Endothelial cell of umbilical vein (primary cell): ENCODE results near the gene MMRN2.

ENCODE experiments used
- EZH2 ChIP-seq: IDR thresholded peaks from 2 replicates; pipeline ENCODE4 v1.6.1; 2012; ENCODE audit warnings: borderline replicate concordance, low read depth, mild to moderate bottlenecking, moderate library complexity, low read length, inconsistent platforms; ENCODE audit not compliant: severe bottlenecking
- GATA2 ChIP-seq: IDR thresholded peaks from 2 replicates; pipeline ENCODE4 v1.7.0; 2011; ENCODE audit warnings: low read depth, mild to moderate bottlenecking, moderate library complexity, mixed read lengths, low read length; ENCODE audit not compliant: insufficient read length, insufficient read depth
- TF ChIP-seq, protein P1 (sequence below), 2 donors: IDR thresholded peaks; 1 replicate in 1 of 2; 2 replicates in 1 of 2; pipeline ENCODE4 v1.5.1; 2011; ENCODE audit warnings: low read length in 2 of 2, mild to moderate bottlenecking in 2 of 2, moderate library complexity in 2 of 2, control low read depth in 1 of 2, inconsistent platforms in 1 of 2, low read depth in 1 of 2; ENCODE audit not compliant: insufficient read depth in 1 of 2; ENCODE audit errors: extremely low read depth in 1 of 2

DNA sequence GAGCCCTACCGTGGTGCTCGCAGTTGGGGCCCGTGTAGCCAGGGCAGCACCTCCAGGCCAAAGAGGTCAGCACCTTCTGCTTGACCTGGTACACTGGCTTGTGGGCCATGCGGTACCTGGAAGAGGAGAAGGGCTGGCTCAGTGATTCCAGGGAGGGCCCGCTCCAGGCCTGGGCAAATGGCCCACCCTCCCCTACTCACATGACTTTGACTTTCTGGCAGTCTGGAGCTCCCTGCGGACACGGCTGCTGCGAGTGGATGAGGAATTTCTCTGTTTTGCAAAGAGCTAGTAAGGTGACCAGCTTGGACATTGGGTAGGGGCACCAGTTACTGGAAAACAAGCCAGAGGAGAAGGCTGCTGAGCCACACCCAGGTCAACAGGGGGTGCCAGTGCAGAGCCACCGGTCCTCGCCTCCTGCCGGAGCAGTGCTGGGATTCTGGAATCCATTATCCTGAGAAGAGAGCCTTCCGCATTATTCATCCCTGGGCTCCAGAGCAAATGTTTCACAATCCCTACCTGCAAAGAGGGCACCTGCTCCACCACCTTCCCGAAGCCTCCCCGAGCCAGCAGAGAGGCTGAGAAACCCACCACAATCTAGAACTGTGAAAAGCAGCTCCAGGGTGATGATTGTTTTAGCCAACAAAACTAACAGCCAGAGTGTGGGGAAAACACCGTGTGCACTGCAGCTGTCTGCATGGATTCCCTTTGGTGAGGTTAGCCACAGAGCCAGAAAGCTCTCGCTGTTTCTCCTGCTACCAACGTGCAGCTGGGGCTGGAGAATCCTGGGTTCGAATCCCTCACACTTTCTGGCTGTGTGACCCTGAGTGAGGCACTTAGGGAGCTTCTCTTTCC lies 11.8 kb downstream of the MMRN2 start:
- TF ChIP-seq EZH2 (no peak), GATA2 (no peak)
- TF ChIP-seq, protein P1, sequence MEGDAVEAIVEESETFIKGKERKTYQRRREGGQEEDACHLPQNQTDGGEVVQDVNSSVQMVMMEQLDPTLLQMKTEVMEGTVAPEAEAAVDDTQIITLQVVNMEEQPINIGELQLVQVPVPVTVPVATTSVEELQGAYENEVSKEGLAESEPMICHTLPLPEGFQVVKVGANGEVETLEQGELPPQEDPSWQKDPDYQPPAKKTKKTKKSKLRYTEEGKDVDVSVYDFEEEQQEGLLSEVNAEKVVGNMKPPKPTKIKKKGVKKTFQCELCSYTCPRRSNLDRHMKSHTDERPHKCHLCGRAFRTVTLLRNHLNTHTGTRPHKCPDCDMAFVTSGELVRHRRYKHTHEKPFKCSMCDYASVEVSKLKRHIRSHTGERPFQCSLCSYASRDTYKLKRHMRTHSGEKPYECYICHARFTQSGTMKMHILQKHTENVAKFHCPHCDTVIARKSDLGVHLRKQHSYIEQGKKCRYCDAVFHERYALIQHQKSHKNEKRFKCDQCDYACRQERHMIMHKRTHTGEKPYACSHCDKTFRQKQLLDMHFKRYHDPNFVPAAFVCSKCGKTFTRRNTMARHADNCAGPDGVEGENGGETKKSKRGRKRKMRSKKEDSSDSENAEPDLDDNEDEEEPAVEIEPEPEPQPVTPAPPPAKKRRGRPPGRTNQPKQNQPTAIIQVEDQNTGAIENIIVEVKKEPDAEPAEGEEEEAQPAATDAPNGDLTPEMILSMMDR (IDR thresholded peaks at IDR 0.05; ENCODE audit: extremely low read depth in 1 of 2, insufficient read depth in 1 of 2, low read depth in 1 of 2, low read length in 2 of 2) = peak; percentile 7 to 16
